NCI-H128 (cell line): ENCODE data around the gene LTBP3.

Experiments used
- DNase-seq: peaks from one replicate; lab custom pipeline; 2025; ENCODE audit not compliant: unreplicated experiment; lab: John Stamatoyannopoulos, UW

Gene LTBP3

GRCh38 chr11:65586247-65586630 lies 28.1 kb upstream of the LTBP3 start:
- DNase-seq, result no peak

- no peak for DNase-seq
Measured at GRCh38 chr11:65585396-65586246, 27.5 kb upstream of the LTBP3 start.

GRCh38 chr11:65584723-65585171 lies 26.6 kb upstream of the LTBP3 start:
- no peak for DNase-seq

GRCh38 chr11:65584106-65584505 lies 25.9 kb upstream of the LTBP3 start:
- DNase-seq, result no peak

DNA sequence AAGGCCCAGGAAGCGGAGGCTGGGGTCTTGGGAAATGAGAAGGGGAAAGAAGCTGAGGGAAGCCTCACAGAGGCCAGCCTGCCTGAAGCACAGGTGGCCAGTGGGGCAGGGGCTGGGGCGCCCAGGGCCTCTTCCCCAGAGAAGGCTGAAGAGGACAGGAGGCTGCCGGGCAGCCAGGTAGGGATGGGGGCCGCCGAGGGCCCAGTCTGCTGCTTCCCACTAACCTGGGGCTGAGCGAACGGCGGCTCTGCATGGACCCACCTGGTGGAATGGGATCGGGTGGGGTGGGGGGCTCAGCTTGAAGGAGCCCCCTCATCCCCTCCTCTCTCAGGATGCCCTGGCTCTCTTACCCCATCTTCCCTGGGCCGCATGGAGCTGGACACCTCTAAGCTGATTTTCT lies 25.4 kb upstream of the LTBP3 start:
- DNase-seq, result no peak

DNA sequence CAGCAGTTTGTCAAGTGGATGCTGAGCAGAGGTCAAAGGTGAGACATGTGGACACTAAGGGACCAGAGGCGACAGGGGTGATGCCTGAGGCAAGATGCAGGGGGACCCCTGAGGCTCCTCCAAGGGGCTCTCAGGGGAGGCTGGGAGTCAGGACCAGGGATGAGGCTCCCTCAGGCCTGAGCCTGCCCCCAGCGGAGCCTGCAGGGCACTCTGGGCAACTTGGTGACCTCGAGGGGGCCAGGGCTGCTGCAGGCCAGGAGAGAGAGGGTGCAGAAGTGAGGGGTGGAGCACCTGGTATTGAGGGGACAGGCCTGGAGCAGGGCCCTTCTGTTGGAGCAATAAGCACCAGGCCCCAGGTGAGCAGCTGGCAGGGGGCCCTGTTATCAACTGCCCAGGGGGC lies 23.8 kb upstream of the LTBP3 start:
- DNase-seq, result no peak

- no peak for DNase-seq
Measured at GRCh38 chr11:65580756-65581155, 22.6 kb upstream of the LTBP3 start.

GRCh38 chr11:65580031-65580692 lies 22.0 kb upstream of the LTBP3 start:
- no peak for DNase-seq

GRCh38 chr11:65579291-65579690 lies 21.1 kb upstream of the LTBP3 start:
- DNase-seq, result no peak

- DNase-seq, result no peak
Measured at GRCh38 chr11:65578667-65579066, 20.5 kb upstream of the LTBP3 start.

- DNase-seq, result no peak
Measured at GRCh38 chr11:65578134-65578533, 20.0 kb upstream of the LTBP3 start.

DNA sequence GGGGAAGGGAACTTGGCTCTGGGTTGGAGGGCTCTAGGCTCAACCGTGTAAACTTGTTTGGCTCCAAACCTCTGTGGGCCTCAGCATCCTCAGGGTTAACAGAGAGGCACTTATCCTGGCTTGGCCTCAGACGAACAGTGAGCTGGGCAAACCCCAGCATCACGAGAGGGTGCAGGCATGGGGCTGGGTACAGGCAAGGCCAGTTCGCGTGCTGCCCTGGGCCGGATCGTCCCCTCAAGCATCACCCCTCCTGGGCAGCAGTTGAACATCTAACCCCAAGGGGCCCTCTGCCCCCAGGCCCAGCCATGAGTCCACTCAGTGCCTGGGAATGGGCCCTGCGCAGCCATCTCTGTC lies 19.6 kb upstream of the LTBP3 start:
- DNase-seq, result no peak

- DNase-seq, result no peak
Measured at GRCh38 chr11:65576867-65577755, 19.0 kb upstream of the LTBP3 start.

DNA sequence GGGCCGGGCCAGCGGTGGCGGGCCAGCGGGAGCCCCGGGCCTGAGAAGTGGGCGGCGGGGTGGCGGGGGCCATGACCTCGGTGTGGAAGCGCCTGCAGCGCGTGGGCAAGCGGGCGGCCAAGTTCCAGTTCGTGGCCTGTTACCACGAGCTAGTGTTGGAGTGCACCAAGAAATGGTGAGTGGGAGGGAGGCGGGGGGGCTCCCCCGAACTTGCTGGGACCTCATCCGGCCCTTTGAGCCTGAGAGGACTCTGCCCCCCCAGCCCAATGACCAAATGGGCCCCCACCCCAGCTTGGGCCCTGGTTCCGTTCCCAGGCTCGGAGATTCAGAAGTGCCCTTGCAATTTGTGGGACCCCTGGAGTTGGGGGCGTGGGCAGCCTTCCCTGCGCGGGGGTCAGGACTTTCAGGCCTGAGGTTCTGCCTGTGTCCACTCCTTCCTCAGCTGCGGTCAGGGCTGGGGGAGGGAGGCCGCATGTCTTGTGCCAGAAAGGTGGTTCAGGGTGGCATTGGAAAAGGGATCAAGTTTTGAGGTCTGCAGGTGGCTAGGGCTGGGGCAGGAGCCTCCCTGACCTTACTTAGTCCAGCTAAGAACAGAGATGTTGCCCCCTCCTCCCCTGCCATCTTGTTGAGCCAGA lies 18.2 kb upstream of the LTBP3 start:
- DNase-seq, result no peak

GRCh38 chr11:65575568-65576231 lies 17.5 kb upstream of the LTBP3 start, which contains the start of gene EHBP1L1:
Gene EHBP1L1, plus strand, starts transcription at chr11:65576053. Its CDS starts 250 bp downstream, at chr11:65576303.
- no peak for DNase-seq

DNA sequence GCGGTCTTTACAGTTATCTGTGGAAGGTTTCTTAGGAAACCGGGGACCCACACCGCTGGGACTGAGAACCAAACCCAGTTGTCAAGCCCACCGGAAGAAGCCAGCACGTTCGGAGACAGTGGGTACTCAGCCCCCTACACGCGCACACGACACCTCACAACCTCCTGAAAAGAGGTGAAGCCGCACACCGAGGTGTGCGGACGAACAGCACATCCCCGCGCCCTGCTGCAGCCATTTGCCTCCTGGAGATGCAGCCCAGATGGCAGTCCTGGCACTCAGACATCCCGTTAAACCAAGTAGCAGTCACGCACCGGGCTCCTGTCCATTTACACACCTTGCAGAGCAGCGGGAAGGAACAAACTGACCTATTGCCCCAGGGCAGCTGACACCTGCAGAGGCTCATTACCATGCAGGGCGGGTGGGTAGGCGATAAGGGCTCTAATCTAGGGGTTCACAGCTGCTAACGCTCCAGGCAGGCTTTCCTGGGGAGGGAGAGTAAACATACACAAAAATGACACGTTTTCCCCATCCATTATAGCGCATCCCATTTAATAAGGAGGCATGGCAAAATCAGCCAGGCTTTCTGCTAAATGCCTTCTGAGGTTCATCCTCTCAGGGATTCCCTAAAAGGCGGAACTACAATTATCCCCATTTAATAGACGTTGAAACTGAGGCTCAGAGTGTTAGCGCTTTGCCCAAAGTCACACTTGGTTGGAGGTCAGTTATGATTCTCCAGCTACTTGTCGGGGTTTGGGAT lies 16.8 kb upstream of the LTBP3 start:
- no peak for DNase-seq

GRCh38 chr11:65574109-65574810 lies 16.1 kb upstream of the LTBP3 start:
- peak; percentile 31 for DNase-seq

DNA sequence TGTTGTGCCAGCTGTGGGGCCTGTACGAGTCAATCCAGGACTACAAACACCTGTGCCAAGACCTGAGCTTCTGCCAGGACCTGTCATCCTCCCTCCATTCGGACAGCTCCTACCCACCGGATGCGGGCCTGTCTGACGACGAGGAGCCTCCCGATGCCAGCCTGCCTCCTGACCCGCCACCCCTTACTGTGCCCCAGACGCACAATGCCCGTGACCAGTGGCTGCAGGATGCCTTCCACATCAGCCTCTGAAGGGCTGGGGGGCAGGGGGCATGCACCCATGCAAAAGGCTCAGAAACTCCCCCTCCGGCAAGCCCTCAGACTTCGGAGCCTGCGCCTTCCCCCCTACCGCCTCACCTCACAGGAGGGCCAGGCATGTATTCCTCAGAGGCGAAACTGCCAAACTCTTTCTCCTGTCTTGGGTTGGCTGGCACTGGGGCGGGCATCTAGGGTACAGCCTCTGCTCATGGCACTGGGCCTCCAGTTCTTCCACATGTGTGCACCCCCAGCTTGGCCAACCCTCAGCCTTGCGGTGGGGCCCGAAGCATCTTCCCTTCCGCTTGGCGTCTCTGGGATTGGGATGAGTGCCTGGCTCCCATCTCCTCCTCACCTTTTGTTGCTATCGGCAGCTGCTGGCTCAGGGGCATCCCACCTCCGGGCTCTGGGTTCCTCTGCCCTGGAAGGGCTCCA lies 15.4 kb upstream of the LTBP3 start:
- no peak for DNase-seq
